ENCODE results near the gene MSANTD2.

DNA sequence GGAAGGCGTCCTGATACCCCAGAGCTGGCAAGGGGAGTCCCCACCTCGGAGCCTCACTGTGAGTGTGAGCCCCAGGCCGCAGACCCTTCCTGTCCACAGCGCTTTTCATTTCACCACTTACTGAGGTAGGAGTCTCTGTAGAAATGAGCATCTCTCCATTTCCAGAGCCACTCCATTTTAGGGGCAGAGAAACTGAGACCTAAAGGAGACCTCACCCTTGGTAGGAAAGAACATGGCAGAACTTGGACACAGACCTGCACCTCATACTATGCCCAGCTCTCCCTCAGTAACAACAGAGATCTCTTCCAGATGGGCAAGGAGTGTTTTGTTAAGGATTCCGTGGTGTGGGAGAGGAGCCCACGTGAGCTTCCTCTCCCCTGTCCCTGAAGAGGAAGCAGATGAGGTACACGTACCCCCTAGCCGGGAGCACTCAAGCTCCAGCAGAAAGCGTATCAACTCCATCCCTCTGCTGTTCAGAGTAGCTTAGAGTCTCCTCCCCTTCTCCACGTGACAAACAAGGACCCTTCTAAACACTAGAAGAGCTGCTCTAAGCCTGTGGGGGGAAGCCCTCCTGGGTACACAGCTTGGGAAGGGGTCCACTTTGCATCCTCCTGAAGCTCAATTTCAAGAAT, 47.6 kb downstream of the MSANTD2 start:
- TF ChIP-seq SP1 (IDR thresholded peaks at IDR 0.05), result no peak
- no peak for TF ChIP-seq FOXM1 (IDR thresholded peaks at IDR 0.05; ENCODE audit: borderline replicate concordance)
- no peak for TF ChIP-seq SUZ12 (IDR thresholded peaks at IDR 0.05)
- no peak for TF ChIP-seq FOXA1 (IDR thresholded peaks at IDR 0.05)
- no peak for TF ChIP-seq ARNT (IDR thresholded peaks at IDR 0.05)
